ENCODE measurements around the gene SYNGAP1. TPM values are rescaled to one million over a fixed set of nuclear protein-coding genes. Genes with fewer than 3 reads are reported as not detected.

The SYNGAP1 gene
- total RNA-seq, 1 donor from 2014 or later = 14.1 TPM

DNA sequence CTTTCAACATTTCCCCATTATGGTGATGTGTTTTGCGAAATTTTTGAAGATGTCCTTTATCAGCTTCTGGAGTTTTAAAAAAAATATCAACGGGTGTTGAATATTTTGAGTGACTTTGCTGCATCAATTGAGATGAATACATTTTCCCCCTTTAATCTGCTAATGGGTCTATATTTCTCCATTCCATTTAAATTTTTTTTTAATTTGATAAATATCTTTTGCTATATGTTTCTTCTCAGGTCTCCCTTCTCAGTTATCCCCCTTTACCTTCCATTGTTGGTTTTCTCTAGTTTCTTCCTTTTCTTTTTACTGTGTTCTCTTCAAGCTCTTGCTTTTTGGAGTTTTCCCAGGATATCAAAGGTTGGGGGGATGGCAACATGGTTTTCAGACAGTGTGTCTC lies 29.7 kb upstream of the SYNGAP1 start:
- Histone ChIP-seq H3K36me3 (no peaks in the 10 kb centered on the region), H3K4me3 (no peak overlapping the region), H2AFZ (replicated peaks) (peak overlapping the region; percentile 32), H3K27ac (no peak overlapping the region), H3F3A (ENCODE audit: low read depth) (peaks cover 13% of the 10 kb centered on the region), H3K9me3 (ENCODE audit: low read depth) (no peaks in the 10 kb centered on the region), H3K9ac (no peak overlapping the region), H4K20me1 (ENCODE audit: low read depth) (peaks cover 26% of the 10 kb centered on the region), H3K4me1 (peaks cover 23% of the 10 kb centered on the region), H3K79me2 (ENCODE audit: low read depth) (peaks cover 34% of the 10 kb centered on the region), H3K4me2 (no peak overlapping the region), H3K27me3 (no peaks in the 10 kb centered on the region)
- Mint-ChIP-seq H3K27me3 (ENCODE audit: insufficient read depth, low read depth) (peaks cover 5% of the 10 kb centered on the region), H3K9me3 (no peaks in the 10 kb centered on the region), H3K27ac (no peak overlapping the region), H3K4me3 (peak overlapping the region; percentile 44), H3K36me3 (peaks cover 11% of the 10 kb centered on the region), H3K4me1 (peaks cover 29% of the 10 kb centered on the region)
- TF ChIP-seq EZH2phosphoT487 (IDR thresholded peaks at IDR 0.05) (no peak), EZH2 (IDR thresholded peaks at IDR 0.05) (no peak)
- TF ChIP-seq, protein P1, sequence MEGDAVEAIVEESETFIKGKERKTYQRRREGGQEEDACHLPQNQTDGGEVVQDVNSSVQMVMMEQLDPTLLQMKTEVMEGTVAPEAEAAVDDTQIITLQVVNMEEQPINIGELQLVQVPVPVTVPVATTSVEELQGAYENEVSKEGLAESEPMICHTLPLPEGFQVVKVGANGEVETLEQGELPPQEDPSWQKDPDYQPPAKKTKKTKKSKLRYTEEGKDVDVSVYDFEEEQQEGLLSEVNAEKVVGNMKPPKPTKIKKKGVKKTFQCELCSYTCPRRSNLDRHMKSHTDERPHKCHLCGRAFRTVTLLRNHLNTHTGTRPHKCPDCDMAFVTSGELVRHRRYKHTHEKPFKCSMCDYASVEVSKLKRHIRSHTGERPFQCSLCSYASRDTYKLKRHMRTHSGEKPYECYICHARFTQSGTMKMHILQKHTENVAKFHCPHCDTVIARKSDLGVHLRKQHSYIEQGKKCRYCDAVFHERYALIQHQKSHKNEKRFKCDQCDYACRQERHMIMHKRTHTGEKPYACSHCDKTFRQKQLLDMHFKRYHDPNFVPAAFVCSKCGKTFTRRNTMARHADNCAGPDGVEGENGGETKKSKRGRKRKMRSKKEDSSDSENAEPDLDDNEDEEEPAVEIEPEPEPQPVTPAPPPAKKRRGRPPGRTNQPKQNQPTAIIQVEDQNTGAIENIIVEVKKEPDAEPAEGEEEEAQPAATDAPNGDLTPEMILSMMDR (IDR thresholded peaks at IDR 0.05) = no peak
- no peak for DNase-seq (ENCODE audit: low spot score)

DNA sequence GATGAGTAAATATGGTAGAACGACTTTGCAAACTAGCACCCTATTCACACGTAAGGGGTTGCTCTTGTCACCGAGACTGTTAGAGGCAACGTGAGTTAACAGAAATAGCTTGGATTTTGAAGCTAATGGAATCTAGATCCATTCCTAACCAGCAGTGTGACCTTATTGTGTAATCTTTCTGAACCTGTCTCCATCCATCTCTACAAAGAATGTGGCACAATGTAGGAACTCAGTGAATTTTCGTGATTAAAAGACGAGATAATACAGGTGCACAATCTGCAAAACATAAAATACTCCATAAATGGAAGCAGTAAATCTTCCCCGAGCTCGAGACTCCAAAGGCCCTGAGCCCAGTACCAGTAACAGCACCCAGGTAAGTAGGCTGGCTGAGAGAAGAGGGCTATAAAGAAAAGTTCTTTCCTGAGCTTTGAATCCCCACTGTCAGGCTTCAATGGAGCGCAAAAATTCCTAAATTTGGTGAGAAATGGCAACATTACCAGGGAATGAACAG lies 29.0 kb upstream of the SYNGAP1 start:
- H3F3A ChIP-seq (ENCODE audit: low read depth) = peaks cover 13% of the 10 kb centered on the region
- Mint-ChIP-seq H3K36me3 (peaks cover 13% of the 10 kb centered on the region), H3K4me1 (peaks cover 34% of the 10 kb centered on the region), H3K27ac (peak overlapping the region; percentile 89), H3K27me3 (ENCODE audit: insufficient read depth, low read depth) (peaks cover 5% of the 10 kb centered on the region), H3K4me3 (peak overlapping the region; percentile 99), H3K9me3 (no peaks in the 10 kb centered on the region)
- peak overlapping the region; percentile 73 for H3K4me3 ChIP-seq
- H2AFZ ChIP-seq (replicated peaks) = peak overlapping the region; percentile 32
- TF ChIP-seq EZH2phosphoT487 (IDR thresholded peaks at IDR 0.05) = no peak
- TF ChIP-seq, protein P1 (IDR thresholded peaks at IDR 0.05) = no peak
- no peak for TF ChIP-seq EZH2 (IDR thresholded peaks at IDR 0.05)
- H3K27ac ChIP-seq = no peak overlapping the region
- no peaks in the 10 kb centered on the region for H3K27me3 ChIP-seq
- peaks cover 32% of the 10 kb centered on the region for H4K20me1 ChIP-seq (ENCODE audit: low read depth)
- H3K36me3 ChIP-seq = no peaks in the 10 kb centered on the region
- H3K4me1 ChIP-seq = peaks cover 23% of the 10 kb centered on the region
- no peaks in the 10 kb centered on the region for H3K9me3 ChIP-seq (ENCODE audit: low read depth)
- no peak overlapping the region for H3K9ac ChIP-seq
- H3K4me2 ChIP-seq = peak overlapping the region; percentile 40
- H3K79me2 ChIP-seq (ENCODE audit: low read depth) = peaks cover 41% of the 10 kb centered on the region
- no peak for DNase-seq (ENCODE audit: low spot score)

DNA sequence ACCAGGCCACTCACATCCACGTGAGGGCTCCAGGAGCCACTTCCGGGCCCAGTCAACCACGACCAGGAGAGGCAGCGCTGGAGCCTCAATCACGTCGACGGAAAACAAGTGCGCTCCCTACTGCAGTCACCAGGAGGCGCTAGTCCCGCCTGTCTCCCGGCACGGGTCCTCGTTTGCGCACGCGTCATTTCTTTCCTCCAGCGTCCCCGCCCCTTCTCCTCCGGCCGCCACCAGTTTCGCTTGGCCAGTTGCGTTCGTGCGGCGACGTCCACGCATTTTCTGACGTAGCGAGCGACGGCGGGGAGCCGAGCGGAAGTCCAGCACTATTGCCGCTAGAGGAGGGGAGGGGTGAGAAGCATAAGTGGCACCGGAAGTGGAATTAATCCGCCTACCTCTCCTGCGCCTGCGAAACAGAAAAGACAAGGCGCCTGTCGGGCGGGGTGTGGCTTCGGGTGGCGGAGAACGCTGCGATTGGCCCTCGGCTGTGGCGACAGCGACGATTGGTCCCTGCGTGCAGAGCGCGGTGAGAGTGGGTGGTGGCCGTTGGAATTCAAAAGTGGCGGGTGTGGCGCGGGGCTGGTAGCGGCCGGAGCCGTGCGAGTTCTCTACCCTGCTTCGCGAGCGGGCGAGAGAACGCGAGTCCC lies 28.5 kb upstream of the SYNGAP1 start, which contains the start of gene KIFC1:
TSS of gene KIFC1 (plus strand) at position 546 of the 644 bp plus-strand sequence. CDS start 163 bp downstream, outside the sequence.
- peak; percentile 99 for DNase-seq (ENCODE audit: low spot score)
- Histone ChIP-seq H3K4me2 (peak within 1 kb of the TSS; percentile 90), H3K27me3 (no peaks in the 10 kb centered on the region), H3K4me3 (peak within 1 kb of the TSS; percentile 73), H3K36me3 (no peaks in the 10 kb centered on the region), H3K79me2 (ENCODE audit: low read depth) (peaks cover 47% of the 10 kb centered on the region), H3F3A (ENCODE audit: low read depth) (peaks cover 13% of the 10 kb centered on the region), H3K9me3 (ENCODE audit: low read depth) (no peaks in the 10 kb centered on the region), H3K9ac (peak within 1 kb of the TSS; percentile 64), H3K4me1 (peaks cover 23% of the 10 kb centered on the region), H3K27ac (peak within 1 kb of the TSS; percentile 33), H4K20me1 (ENCODE audit: low read depth) (peaks cover 38% of the 10 kb centered on the region), H2AFZ (replicated peaks) (peak within 1 kb of the TSS; percentile 32)
- Mint-ChIP-seq H3K9me3 (no peaks in the 10 kb centered on the region), H3K4me3 (peak within 1 kb of the TSS; percentile 99), H3K36me3 (peaks cover 16% of the 10 kb centered on the region), H3K27ac (peak within 1 kb of the TSS; percentile 91), H3K27me3 (ENCODE audit: insufficient read depth, low read depth) (peaks cover 5% of the 10 kb centered on the region), H3K4me1 (peaks cover 38% of the 10 kb centered on the region)
- TF ChIP-seq EZH2phosphoT487 (IDR thresholded peaks at IDR 0.05) (no peak), EZH2 (IDR thresholded peaks at IDR 0.05) (no peak)
- TF ChIP-seq, protein P1 (IDR thresholded peaks at IDR 0.05) = peak; percentile 89
